OCI-LY3 (cell line): Measurements from ENCODE around the gene DCBLD1.

Experiments
- CTCF ChIP-seq: fragments of 200-600, 300-600 bp; sonication (generic); IDR thresholded peaks from 2 replicates; pipeline ENCODE4 v1.5.1; 2014; ENCODE audit warnings: antibody characterized with exemption, low read length, low read depth
- EZH2phosphoT487 ChIP-seq: fragments of 200-600 bp; shearing (Covaris generic); IDR thresholded peaks from 2 replicates; pipeline ENCODE4 v1.6.1; 2018; ENCODE audit warnings: antibody characterized with exemption, mixed run types, low read depth

GRCh38 chr6:117472667-117473066 lies 9.8 kb upstream of the DCBLD1 start:
- no peak for TF ChIP-seq CTCF
- no peak for TF ChIP-seq EZH2phosphoT487
